Heart left ventricle (tissue), 16 donors: Measurements from ENCODE around the gene CCDC187. TPM values are rescaled to one million over a fixed set of nuclear protein-coding genes. Genes with fewer than 3 reads are reported as not detected.

ENCODE experiments used
- ATAC-seq, 4 donors: fragments of 200-7000 bp; cut with Tn5 transposase; one replicate each; pipeline ENCODE4 v1.9.1; 2020 to 2022; ENCODE audit warnings: moderate library complexity in 4 of 4, mild to moderate bottlenecking in 3 of 4, moderate number of reproducible peaks in 1 of 4
- DNase-seq, 5 donors: peaks; one replicate each; pipeline ENCODE4 v3.0.0-alpha.2; 2020
- H3K27ac ChIP-seq, 12 donors: fragments of 200-600 bp; sonication (generic) in 4 of 12; one replicate each; pipeline versions ENCODE4 v1.5.0 to v1.8.0; 2016 to 2022; ENCODE audit warnings: mild to moderate bottlenecking in 2 of 12
- H3K27me3 ChIP-seq, 9 donors: fragments of 200-600 bp; sonication (generic) in 2 of 9; one replicate each; pipeline versions ENCODE4 v1.5.1 to v1.8.0; 2016 to 2022; ENCODE audit warnings: mild to moderate bottlenecking in 3 of 9
- H3K36me3 ChIP-seq, 9 donors: fragments of 200-600 bp; sonication (generic) in 2 of 9; one replicate each; pipeline versions ENCODE4 v1.5.0 to v1.8.0; 2018 to 2022; ENCODE audit warnings: mild to moderate bottlenecking in 2 of 9
- H3K4me1 ChIP-seq, 12 donors: fragments of 200-600 bp; sonication (generic) in 4 of 12; one replicate each; pipeline versions ENCODE4 v1.5.0 to v1.8.0; 2016 to 2022; ENCODE audit warnings: mild to moderate bottlenecking in 3 of 12
- H3K4me3 ChIP-seq, 12 donors: fragments of 200-600 bp; sonication (generic) in 4 of 12; one replicate each; pipeline versions ENCODE4 v1.5.0 to v1.8.0; 2017 to 2022; ENCODE audit warnings: mild to moderate bottlenecking in 9 of 12, moderate library complexity in 4 of 12
- H3K9me3 ChIP-seq, 12 donors: fragments of 200-600 bp; sonication (generic) in 4 of 12; one replicate each; pipeline versions ENCODE4 v1.5.0 to v1.8.0; 2016 to 2022; ENCODE audit warnings: mild to moderate bottlenecking in 1 of 12
- CTCF ChIP-seq, 12 donors: fragments of 200-600 bp; sonication (generic) in 4 of 12; IDR thresholded peaks; one replicate each; pipeline versions ENCODE4 v1.5.0 to v1.8.0; 2018 to 2022; ENCODE audit warnings: antibody characterized with exemption in 12 of 12, mild to moderate bottlenecking in 5 of 12
- POLR2A ChIP-seq, 2 donors: fragments of 450-650 bp; IDR thresholded peaks; one replicate each; pipeline ENCODE4 v1.6.1; 2017; ENCODE audit warnings: antibody characterized with exemption in 2 of 2, mild to moderate bottlenecking in 2 of 2, moderate library complexity in 2 of 2
- WGBS, 4 donors: extraction: QIAGEN DNeasy Blood & Tissue Kit in 2 of 4; methylation state at CpG; one replicate each; pipeline versions ENCODE4 v1.1.5 to v1.1.7; 2013 to 2018; 5-methylcytosine and 5-hydroxymethylcytosine counted together
- intact Hi-C, 10 donors: fragments of 100-400 bp; cut with DNase I; formaldehyde crosslinking; loops; one replicate each; pipeline versions ENCODE4 v1.11.1 to v1.14.2; 2022
- polyA plus RNA-seq, 2 donors: library from polyadenylated mRNA; stranded (reverse); fragments of 200-250 nt; gene quantifications; one replicate each; pipeline ENCODE4 v1.2.3, GENCODE V29; 2013
- total RNA-seq, 9 donors: library from RNA; depleted of rRNA in 2 of 9; stranded (reverse); fragments of >200 nt in 2 of 9; fragmentation: NEBNext Ultra II Directional in 3 of 9; extraction: Animal tissue kit (Norgen Biotek cat#: 25700) in 3 of 9; gene quantifications; one replicate each; pipeline versions ENCODE4 v1.1.0 to v1.2.4, GENCODE V29; 2016 to 2023
- donor health status: ischemic (EF 13 %, LVEDD 7.1; RV severe dilation, severe dysfunction).
- donor health status: healthy with polysubstance abuse.
- donor health status: DM: no; HTN: yes; CAD: no.
- donor health status: DM: no; HTN: no; CAD: no.
- donor health status: ischemic (EF 25% LVEDD 6.9; RV normal size, moderate dysfunction).
- donor health status: ischemic (EF 25% LVEDD 5.7; RV mildly dilated, moderate dysfunction).
- donor health status: healthy.
- donor health status: DM: yes; HTN: yes; CAD: no.
- donor health status: ischemic (EF 35%, LVEDD 5.7; RV mildly dilated, moderate dysfunction).
- donor health status: nonischemic (EF 11% LVEDD 7.7; RV severe dilation, severe dysfunction).
- donor health status: DM: yes; HTN: yes; CAD: no.
- donor health status: PGD.
- donor health status: ischemic (EF 29% LVEDD 5.4; RV normal size, mild dysfunction).
- donor health status: nonischemic (EF 23%, LVEDD 6.1; RV moderate dilation, normal function).

Gene CCDC187
- total and polyA plus RNA-seq, 11 donors, result 0.04 TPM; not detected in 10

- no peak overlapping the region for H3K27ac ChIP-seq
- H3K27me3 ChIP-seq, result no peaks in the 10 kb centered on the region
- DNase-seq, result no peak
- H3K36me3 ChIP-seq, result peaks cover 0 to 58% (median 45%) of the 10 kb centered on the region in 9 donors
- H3K9me3 ChIP-seq, result no peaks in the 10 kb centered on the region
- no peaks in the 10 kb centered on the region for H3K4me1 ChIP-seq
- no peak for ATAC-seq
- no peak overlapping the region for H3K4me3 ChIP-seq
- WGBS, 4 donors, result 96 to 98% (median 97%) methylated on average over 23 to 38 of the region's 38 CpGs
- TF ChIP-seq CTCF (IDR thresholded peaks at IDR 0.05) (no peak), POLR2A (IDR thresholded peaks at IDR 0.05) (no peak)
- intact Hi-C loops, result no loop called here
These were observed 81.6 kb downstream of the CCDC187 start for GRCh38 chr9:136222166-136222905.

- peaks cover 0 to 75% (median 58%) of the 10 kb centered on the region in 9 donors for H3K36me3 ChIP-seq
- DNase-seq, result no peak
These were observed 83.7 kb downstream of the CCDC187 start for GRCh38 chr9:136220017-136220729.

GRCh38 chr9:136219276-136219675 is 84.6 kb downstream of the CCDC187 start:
- WGBS, 4 donors, result 89 to 99% (median 96%) methylated on average over 10 to 13 of the region's 13 CpGs
- H3K4me3 ChIP-seq, result no peak overlapping the region
- TF ChIP-seq CTCF (IDR thresholded peaks at IDR 0.05) (no peak), POLR2A (IDR thresholded peaks at IDR 0.05) (no peak)
- intact Hi-C loops, result no loop called here
- no peak overlapping the region for H3K27ac ChIP-seq
- H3K4me1 ChIP-seq, result no peaks in the 10 kb centered on the region
- H3K9me3 ChIP-seq, result peaks cover 0 to under 1% (median 0%) of the 10 kb centered on the region in 12 donors
- ATAC-seq (no peak), DNase-seq (no peak)
- no peaks in the 10 kb centered on the region for H3K27me3 ChIP-seq
- peaks cover 0 to 82% (median 60%) of the 10 kb centered on the region in 9 donors for H3K36me3 ChIP-seq

More at GRCh38 chr9:136220017-136220729, 83.7 kb downstream of the CCDC187 start:
- ATAC-seq, result no peak
- no peaks in the 10 kb centered on the region for H3K27me3 ChIP-seq
- H3K4me1 ChIP-seq, result no peaks in the 10 kb centered on the region
- H3K9me3 ChIP-seq, result no peaks in the 10 kb centered on the region
- intact Hi-C loops, result no loop called here
- H3K27ac ChIP-seq, result no peak overlapping the region
- TF ChIP-seq POLR2A (IDR thresholded peaks at IDR 0.05) (no peak), CTCF (IDR thresholded peaks at IDR 0.05) (no peak)
- H3K4me3 ChIP-seq, result no peak overlapping the region
- WGBS, 4 donors, result 85 to 90% (median 88%) methylated on average over 15 of the region's 15 CpGs

- H3K27ac ChIP-seq, result no peak overlapping the region
- 90 to 96% (median 93%) methylated on average over 15 of the region's 15 CpGs for WGBS, 4 donors
- no peak for DNase-seq
- intact Hi-C loops, result no loop called here
- peaks cover 0 to 82% (median 61%) of the 10 kb centered on the region in 9 donors for H3K36me3 ChIP-seq
- H3K9me3 ChIP-seq, result peaks cover 0 to 7% (median 0%) of the 10 kb centered on the region in 12 donors
- H3K4me1 ChIP-seq, result no peaks in the 10 kb centered on the region
- no peaks in the 10 kb centered on the region for H3K27me3 ChIP-seq
- ATAC-seq, result no peak
- H3K4me3 ChIP-seq, result no peak overlapping the region
- no peak for TF ChIP-seq CTCF (IDR thresholded peaks at IDR 0.05)
- TF ChIP-seq POLR2A (IDR thresholded peaks at IDR 0.05), result no peak
These were observed 85.2 kb downstream of the CCDC187 start for GRCh38 chr9:136218673-136219072.
